Medulla oblongata (tissue), 1 donor: ENCODE data around the gene HSD3B1.
A peak's percentile ranks its signal among the peaks of the same experiment; 100 is the strongest.
"Not testable (repeated sequence)": the region's sequence is repeated elsewhere in the genome, so short reads cannot be mapped to it uniquely, and the experiment has no call there.

Experiments
- DNase-seq: peaks from one replicate; pipeline ENCODE4 v3.0.0-alpha.2; 2015; ENCODE audit errors: extremely low spot score

HSD3B1 gene

DNA sequence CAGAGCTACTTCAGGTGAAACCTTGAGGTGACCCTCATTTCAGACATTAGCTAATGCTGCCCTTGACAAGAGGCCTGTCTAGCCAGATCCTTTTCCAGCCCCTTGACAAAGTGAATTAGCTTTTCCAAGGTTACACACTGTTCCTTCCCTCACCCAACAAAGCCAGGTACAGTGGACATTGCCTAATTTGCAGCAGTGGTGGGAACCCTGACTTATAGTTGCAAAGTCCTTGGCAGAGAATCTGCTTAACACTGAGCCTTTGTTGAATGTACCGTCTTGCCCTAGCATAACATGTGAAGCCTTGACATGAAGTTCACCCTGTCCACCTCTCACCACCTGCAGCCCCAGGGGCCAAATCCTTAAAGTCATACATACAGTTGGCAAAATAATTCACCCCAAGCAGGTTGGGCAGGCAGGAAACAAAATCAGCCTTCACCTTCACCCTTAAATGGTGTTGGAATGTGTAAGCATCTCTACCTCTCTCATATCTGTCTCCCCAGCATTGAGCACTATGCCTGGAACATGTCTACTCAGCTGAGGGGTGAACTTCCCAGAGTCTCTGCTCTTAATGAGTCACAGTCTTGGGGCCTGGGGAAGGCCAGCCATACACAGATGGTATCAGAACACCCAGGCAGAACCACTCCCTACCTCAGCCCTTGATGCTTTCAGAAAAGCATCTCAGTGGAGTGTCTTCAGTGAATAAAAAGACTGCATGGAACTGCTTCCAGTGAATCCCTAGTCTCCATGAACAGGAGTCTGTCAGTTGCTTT lies 46.5 kb downstream of the HSD3B1 start:
- not testable (repeated sequence) for DNase-seq

DNA sequence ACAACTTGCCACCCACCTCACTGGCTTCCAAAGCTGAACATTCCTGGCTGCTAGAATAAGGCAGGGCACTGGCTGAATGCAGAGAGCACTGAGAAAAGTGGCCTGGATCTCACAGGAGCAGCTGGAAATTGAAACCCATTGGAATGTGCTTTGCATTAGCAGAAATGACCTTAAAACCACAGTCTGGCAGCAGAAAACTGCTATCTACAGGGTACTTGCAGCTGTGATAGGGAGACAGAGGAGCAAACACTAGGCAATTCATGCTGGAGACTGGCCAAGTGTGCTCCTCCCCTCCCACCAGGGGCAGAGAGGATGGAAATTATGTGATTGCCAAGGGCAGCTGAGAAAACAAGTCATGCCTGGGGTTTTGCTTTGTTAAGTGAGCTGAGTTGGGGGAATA lies 47.2 kb downstream of the HSD3B1 start:
- peak; percentile 38 for DNase-seq

DNA sequence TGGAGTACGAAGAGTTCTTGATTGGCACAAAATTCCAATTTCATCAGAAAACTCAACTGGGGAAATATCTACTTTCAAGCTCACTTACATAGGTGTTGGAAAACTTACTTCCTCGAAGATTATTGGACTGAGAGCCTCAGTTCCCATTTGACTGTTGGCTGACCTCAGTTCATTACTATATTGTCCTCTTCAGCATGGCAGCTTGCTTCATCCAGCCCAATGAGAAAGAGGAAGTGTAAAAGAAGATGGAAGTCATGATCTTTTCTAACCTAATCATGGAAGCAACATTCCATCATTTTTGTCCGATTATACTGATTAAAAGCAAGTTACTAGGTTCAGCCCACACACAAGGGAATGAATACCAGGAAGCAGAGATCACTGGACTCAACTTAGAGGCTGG lies 49.4 kb downstream of the HSD3B1 start:
- no peak for DNase-seq

DNA sequence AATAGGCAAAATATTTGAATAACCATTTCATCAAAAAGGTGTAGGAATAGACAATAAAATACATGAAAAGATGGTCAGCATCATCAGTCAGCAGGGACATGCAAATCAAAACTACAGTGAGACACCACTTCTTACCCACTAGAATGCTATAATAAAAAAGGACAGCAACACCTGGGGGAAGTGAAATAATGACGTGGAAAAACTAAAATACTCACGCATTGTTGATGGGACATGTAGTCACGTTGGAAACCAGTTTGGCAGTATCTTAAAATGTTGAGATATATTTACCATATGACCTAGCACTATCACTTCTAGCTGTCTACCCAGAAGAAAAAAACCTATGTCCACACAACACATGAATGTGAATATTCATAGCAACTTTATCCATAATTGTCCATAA lies 53.4 kb downstream of the HSD3B1 start:
- DNase-seq = not testable (repeated sequence)

DNA sequence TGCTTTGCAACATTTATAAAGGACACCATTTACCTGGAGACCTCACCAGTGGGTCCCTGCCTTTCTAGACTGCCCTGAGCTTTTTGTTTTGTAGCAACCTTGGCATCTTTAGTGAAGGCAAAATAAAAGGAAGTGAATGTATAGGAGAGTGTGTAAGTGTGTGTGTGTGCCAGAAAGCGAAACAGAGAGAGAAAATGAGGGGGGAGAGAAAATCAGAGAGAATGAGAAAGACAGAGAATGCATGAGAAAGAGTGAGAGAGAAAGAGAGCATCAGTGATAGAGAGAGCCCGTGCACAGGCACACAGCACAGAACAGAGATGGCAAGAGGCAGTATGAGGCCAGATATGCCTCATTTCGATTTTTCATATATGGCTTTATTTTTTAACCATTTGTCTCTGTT lies 57.5 kb downstream of the HSD3B1 start:
- no peak for DNase-seq
